Measurements from ENCODE around the gene CFAP46.

CFAP46 gene

DNA sequence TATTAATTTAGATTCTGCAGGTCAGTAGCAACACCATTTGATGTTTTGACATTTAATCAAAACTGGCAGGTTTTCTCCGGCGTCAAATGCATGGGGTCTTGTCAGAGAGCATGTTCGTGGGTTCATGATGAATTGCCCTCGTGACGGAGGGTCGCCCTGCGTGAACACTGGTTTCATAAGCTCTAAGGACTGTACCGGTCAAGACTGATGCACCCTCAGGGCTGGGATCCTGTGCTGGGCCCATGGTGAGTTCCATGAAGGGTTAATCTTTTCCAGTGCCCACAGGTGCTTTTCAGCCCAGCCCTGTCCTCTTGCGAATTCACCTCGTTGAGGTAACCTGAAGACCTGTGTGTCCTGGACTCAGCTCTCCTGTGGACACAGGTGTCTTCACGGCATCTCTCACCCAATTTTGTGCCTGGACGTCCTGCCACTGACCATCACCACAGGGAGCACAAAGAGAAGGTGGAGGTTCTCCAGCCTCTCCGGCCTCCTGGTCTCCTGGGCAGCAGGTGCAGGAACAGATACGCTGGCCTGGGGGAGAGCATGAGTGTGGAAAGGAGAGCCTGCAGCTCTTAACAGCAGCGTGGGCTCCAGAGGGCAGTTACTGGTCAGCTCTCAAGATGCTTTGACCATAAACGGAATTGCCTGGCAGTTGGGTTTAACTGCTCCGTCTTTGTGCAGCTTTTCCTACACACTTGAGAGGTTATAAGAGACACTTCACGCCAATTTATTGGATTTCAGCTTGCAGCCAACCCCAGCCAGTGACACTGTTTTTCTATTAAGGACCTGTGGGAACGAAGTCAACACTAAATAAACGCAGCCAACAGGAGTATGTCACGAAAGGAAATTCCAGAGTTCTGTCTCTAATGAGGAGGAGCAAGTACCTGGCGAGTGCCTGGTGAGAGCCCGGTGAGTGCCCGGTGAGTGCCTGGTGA, 37.4 kb upstream of the CFAP46 start:
- no peak for DNase-seq

GRCh38 chr10:132978542-132978941, 36.2 kb upstream of the CFAP46 start:
- DNase-seq: no peak

GRCh38 chr10:132977807-132978206, 35.4 kb upstream of the CFAP46 start:
- no peak for DNase-seq

- no peak for DNase-seq
These were observed 34.7 kb upstream of the CFAP46 start for GRCh38 chr10:132977076-132977475.

DNA sequence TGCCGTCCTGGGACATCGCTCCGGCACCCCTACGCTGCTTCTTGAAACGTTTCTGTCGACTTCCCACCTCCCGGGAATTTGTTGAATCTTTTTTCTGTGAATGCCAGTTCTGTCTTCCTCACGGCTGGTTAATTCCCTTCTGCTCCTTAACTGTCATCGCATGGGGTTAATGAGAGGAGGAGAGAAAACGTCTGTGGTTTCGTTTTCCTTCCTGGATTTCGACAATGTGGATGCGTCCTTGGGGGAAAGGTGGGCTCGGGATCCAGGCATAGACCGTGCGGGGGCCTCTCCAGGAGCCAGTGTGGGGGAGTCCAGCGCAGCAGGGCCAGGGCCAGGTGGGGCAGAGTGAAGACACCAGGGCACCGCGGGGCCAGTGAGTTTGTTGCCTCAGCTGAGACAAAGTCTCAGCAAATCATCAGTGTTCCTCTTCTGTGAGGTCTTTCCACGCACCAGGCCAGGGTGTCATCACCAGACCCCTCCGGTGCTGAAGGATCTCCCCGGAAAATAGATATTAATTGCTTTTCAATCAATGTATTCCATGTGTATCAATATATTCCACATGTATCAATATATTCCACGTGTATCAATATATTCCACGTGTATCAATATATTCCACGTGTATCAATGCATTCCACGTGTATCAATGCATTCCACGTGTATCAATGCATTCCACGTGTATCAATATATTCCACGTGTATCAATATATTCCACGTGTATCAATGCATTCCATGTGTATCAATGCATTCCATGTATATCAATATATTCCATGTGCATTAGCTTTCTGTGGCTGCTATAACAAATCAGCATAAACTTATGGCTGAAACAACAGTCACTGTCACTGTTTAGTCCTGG, 33.7 kb upstream of the CFAP46 start:
- no peak for DNase-seq

- no peak for DNase-seq
These were observed 32.8 kb upstream of the CFAP46 start for GRCh38 chr10:132974886-132975830.

- DNase-seq: no peak
These were observed 32.0 kb upstream of the CFAP46 start for GRCh38 chr10:132974249-132974796.

- DNase-seq: no peak
These were observed 31.5 kb upstream of the CFAP46 start for GRCh38 chr10:132973903-132974241.

DNA sequence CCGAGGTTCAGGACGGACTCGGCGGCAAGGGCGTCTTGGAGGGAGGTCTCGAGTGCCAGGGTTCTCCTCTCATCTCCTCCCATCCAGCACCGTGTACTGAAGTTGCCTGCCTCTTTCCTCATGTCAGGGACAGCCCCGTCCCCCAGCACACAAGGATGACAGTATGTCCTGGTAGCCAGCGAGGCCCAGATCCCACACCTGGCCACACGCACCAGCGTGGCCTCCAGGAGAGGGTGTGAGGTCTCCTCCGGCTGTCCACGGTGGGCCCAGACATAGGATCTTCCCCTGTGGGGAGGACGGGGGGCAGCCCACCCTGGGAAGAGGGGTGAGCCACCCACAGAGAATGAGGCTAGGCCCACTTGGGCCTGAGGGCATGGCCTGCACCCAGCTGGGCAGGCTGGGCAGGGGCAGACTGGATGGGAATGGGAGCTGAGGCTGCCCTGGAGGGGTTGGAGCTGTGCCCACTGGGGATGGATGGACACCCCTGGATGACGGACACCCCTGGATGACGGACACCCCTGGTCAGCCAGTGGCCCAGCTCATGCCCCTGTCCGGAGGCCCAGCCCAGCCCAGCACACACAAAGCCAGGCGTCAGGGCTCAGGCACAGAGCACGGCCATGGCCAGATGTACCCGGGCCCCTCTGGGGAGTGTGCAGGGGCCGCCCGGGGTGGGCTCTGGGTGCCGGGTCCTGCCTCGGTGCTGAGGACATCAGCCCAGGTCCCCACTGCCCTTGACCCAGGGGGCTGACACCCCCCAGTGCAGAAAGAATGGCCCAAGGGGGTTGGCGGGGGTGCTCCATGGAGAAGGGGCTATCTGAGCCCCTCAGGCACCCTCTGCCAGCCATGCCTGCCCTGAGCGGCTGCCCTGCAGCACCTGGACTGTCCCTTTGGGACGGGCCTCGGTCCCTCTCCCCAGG, 30.9 kb upstream of the CFAP46 start:
- no peak for DNase-seq

- no peak for DNase-seq
These were observed 30.0 kb upstream of the CFAP46 start for GRCh38 chr10:132972149-132972985.

GRCh38 chr10:132971448-132972148, 29.2 kb upstream of the CFAP46 start:
- no peak for DNase-seq

DNA sequence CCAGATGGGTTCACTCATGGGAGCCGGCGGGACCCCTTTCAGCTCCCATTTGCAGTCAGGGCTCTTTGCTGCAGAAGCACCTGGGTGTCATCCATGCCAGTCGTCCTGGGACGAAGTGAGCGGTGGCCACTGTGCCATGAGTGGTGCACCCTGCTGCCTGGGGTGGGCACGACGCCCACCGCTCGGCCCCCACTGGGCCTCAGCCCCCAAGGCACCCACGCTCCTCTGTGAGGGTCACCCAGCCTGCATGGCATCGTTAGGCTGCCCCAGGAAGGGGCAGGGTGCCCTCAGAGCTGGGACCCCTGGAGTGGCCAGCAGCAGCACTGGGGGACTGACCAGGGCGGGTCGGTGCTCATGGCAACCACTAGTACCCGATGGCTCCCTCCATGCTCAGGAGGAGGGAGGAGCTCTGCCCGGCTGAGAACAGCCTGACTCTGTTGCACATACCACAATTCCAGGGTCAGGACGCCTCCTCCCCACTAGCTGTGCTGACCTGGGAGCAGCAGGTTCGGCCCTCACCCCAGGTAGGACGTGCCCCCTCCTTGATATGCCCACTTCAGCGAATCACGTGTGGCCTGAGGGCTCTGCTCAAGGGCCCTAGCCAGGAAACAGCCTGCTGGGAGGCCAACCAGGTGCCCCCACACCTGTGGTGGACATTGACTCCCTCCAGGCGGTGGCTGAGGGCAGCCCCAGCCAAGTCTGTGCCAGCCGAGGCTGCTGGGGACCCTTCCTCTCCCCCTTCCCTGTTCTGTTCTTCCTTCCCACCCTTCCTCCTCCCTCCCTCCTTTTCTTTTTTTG, 28.5 kb upstream of the CFAP46 start:
- DNase-seq: no peak

DNA sequence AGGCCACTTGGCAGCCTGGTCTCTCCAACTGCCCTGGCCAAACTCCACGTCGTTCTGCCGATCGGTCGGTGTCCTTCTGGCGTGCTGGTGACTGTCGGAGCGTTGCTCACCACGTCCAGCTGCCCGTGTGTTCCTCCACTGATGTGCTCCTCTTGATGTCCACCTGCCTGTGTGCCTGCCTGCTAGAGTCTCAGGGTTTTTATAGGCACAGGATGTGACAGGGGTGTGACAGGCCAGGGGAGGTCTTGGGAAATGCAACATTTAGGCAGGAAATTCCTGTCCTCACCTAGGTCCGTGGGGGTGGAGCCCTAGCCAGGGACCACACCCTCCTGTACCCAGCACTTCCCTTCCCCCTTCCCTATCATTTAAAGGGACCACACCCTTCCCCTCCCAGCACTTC, 25.2 kb upstream of the CFAP46 start:
- DNase-seq: no peak

- DNase-seq: no peak
These were observed 23.2 kb upstream of the CFAP46 start for GRCh38 chr10:132965411-132966057.

- DNase-seq: peak; percentile 20
These were observed 22.5 kb upstream of the CFAP46 start for GRCh38 chr10:132964707-132965410.

GRCh38 chr10:132964231-132964630, 21.9 kb upstream of the CFAP46 start:
- DNase-seq: no peak

- DNase-seq: no peak
These were observed 21.1 kb upstream of the CFAP46 start for GRCh38 chr10:132963430-132963960.
